ENCODE data around the gene B3GNT5.
"Not testable (repeated sequence)": the region's sequence is repeated elsewhere in the genome, so short reads cannot be mapped to it uniquely, and the experiment has no call there.

The B3GNT5 gene

DNA sequence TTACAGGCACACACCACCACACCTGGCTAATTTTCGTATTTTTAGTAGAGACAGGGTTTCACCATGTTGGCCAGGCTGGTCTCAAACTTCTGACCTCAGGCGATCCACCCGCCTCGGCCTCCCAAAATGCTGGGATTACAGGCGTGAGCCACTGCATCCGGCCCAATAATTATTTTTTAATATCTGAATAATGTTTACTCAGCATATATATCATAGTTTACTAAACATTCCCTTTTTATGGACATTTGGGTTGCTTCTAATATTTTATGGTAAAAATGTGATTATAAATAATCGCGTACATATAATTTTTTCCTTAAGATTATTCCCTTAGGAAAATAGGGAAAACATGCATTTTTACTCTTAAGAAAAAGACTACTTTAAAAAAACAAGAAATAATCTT lies 22.8 kb upstream of the B3GNT5 start:
- not testable (repeated sequence) for DNase-seq (ENCODE audit: low read depth, low spot score)

DNA sequence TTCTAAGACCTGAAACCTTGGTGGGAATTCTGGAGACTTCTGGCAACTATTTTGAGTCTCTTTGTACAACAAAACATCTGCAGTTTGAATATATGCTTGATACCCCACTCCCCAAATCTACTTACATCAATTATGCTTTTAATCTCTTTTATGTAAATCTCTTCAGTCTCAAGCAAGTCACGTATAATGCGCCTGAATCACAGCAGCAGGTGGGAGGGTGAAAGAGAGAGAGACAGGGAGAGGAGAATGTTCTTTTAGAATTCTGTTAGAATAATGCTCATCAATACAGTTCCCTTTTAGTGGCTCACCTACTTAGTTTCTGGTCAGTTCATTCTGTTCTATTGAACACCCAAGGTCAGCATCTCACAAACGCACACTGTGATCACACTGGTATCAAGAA lies 22.2 kb upstream of the B3GNT5 start:
- DNase-seq (ENCODE audit: low read depth, low spot score): no peak

DNA sequence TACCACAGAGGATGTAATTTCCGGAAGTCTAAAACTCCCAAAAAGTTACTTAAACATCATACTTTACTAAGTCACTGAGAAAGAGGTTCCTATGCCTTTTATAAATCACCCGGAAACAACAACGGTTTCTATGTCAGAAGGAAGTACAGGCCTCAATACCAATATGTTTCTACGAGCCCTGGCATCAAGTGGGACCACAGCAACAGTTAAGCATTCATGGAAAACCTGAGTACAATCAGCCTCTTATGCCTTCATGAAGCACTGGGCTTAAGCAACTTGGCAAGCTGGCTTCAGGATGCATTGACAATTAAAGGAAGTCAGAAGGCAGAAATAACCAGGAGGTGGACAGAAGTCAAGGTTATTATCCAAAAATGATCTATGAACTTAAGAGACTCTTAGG lies 19.1 kb upstream of the B3GNT5 start:
- no peak for DNase-seq (ENCODE audit: low read depth, low spot score)

DNA sequence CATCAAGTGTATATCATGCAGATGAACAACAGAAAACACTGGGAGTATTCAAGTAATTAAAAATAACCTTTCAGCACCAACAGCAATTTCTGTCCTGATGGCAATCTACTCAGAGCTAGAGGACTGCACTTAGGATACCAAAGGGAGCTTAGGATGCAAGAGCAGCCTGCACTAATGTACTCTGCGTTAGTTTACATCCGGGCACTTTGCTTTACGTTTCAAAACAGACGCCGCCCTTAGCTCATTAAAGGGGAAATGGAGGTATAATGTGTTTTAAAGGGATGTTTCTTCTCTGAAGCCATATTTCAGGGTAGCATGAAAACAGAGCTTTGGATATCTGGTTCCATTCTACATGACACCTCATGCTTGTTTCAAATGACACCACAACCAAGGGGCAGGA lies 14.0 kb upstream of the B3GNT5 start:
- no peak for DNase-seq (ENCODE audit: low read depth, low spot score)

DNA sequence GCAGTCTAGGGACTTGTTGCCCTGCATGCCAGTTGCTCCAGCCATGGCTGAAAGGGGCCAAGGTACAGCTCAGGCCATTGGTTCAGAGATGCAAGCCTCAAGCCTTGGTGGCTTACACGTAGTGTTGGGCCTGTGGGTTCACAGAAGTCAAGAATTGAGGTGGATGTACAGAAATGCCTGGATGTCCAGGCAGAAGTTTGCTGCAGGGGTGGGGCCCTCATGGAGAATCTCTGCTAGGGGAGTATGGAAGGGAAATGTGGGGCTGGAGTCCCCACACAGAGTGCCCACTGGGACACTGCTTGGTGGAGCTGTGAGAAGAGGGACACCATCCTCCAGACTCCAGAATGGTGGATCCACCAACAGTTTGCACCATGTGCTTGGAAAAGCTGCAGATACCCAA lies 10.6 kb upstream of the B3GNT5 start:
- DNase-seq (ENCODE audit: low read depth, low spot score): no peak

DNA sequence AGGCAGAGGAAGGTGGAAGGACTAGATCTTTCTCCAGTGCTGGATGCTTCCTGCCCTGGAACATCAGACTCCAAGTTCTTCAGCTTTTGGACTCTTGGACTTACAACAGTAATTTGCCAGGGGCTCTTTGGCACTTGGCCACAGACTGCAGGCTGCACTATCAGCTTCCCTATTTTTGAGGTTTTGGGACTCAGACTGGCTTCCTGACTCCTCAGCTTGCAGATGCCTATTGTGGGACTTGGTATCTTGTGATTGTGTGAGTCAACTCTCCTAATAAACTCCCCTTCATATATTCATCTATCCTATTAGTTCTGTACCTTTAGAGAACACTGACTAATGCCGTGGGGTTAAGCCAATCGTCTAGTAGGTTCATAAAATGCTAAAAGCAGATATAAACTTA lies 8.8 kb upstream of the B3GNT5 start:
- no peak for DNase-seq (ENCODE audit: low read depth, low spot score)

DNA sequence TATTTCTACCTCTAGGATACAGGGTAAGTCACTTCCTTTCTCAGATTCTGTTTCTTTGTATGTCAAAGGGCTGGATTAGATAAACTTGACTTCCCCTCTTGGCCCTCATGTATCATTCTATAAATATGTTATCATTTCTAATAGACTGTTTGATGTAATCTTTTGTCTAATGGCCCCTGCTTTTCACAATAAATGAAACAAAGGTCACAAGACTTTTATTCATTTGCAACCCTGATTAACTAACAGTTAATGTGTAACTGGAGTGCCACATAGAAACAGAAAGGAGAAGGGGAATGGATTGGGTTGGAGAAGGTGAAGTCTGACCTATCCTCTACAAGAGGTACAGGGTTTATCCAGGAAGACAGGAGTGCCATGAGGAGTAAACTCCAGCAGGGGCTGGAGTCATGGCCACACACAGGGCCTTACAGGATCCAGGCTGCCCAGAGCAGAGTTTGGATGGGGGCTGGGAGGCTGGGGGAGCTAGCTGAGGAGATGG lies 8.0 kb upstream of the B3GNT5 start:
- no peak for DNase-seq (ENCODE audit: low read depth, low spot score)

DNA sequence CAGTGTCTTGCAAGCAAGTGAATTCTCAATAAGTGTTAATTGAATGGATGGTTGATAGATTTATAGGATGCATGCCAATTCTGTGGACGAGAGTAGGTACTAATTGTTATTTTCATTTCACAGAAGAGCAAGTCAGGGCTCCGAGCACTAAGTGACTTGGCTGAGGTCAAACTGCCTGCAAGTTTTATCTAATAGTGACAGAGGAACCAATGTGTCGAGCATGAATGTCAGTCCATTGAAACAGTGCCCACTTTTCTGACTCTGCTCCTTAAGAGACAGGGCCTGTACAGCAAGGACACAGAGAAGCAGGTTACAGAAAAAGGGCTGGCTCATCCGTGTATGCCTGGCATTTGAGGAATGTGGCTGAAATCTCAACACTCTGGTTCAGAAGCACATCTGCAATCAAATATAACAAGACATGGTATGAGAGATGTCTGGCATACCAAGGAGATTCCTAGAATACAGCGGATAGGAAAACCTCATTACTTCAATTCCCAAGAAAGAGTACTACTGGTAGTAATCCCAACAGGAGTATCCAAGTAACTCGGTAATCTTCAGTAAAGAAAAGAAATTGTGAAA lies 6.0 kb upstream of the B3GNT5 start:
- peak; percentile 40 for DNase-seq (ENCODE audit: low read depth, low spot score)

DNA sequence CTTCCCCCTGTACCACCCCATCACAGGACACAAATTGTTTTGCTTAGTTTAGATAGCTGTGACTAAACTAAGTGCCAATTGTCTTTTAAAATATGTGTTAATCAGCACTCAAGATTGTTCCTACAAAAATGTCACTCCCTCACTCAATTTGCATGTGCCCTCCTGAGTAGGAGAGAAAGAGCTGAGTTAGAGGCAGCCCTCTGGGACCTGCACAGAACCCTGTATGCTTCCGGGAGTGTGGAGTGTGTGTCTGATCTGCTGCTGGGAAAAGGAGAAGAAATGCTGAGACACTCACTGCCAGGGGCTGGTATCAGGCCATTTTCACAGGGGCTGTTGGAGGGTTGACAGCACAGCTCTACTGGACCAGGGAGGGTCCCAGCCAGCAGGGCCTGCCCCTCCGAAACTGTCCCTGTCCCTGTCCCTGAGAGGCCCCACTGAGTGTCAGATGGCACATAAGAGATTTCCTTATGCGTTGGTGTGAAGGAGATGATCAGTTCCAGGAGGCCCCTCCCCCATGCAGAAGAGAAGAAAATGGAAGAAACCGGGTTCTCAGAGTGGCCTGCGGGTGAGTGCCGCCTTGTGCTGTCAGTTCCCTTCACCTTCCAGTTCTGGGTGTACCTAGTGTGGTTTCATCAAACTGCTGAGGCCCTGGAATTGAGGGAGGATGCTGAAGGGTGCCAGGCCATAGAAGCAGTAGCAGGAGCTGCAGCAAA lies 3.9 kb upstream of the B3GNT5 start:
- no peak for DNase-seq (ENCODE audit: low read depth, low spot score)

DNA sequence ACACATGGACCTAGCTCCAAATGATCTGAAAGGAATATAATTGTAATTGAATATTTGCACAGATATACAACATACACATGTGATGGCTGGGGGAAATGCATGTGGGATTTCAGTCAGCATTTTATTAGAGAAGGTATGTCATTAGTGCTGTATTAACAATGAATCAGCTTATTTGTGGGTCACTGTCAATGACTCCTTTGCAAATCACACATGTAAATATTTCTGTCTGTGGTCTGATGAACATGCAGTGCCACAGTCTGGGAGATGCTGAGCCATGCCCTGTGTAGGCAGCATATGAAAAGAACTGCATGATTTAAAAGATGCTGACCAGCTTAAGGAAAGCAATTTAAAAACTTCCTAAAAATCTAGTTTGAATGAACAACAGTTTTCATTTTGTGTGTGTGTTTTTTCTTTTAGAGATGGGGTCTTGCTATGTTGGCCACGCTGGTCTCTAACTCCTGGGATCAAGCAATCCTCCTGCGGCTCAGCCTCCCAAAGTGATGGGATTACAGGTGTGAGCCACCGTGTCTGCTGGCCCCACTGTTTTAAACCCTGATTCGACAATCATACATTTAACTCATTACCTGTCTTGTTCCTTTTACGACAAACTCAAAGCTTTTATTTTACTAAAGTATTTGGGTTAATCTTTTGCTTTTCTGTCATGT lies 803 bp upstream of the B3GNT5 start:
- DNase-seq (ENCODE audit: low read depth, low spot score): no peak

DNA sequence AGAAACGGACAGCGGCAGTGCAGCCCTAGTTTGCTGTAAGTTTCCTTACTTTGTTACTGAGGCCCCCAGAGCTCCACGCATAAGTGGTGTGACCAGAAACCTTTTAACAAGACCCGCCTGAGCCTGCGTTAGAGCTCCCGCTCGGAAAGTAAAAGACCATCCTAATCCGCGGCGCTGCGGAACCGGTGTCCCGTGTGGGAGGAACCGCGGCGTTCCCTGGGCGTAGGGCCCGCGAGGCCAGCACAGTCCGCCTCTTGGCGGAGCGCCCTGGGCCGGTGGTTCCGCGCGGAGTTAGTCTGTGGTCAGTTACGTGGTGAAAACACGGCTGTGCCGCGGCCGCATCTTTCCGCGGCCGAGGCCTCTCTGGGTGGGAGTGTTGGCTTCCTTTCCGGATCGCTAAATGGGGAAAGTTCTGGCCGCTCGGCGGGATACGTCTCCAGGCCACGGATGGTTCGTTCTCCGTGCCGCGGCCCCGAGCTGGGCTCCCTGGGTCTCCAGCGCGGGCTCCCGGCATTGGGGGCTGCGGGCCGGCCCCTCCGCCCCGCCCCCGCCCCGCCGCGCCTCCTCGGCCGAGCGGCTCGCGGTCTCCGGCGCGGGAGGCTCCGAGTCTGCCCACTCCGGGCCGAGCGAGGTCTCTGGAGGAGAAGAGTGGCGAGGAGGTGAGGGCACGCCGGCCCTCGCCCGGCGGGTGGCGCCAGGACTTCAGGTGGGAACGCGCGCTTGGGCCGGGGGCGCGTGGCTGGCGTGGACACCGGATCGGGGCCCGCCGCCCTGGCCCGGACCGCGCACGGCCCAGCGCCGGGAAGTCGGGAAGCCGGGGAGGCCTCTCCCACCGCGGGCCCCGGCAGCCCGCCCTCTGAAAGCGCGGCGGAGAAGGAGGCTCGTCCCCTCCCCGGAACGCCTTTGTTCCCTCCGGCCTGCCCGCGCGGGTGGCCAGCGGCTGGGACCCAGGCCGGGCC lies 754 bp downstream of the B3GNT5 start:
- DNase-seq (ENCODE audit: low read depth, low spot score): peak; percentile 62

DNA sequence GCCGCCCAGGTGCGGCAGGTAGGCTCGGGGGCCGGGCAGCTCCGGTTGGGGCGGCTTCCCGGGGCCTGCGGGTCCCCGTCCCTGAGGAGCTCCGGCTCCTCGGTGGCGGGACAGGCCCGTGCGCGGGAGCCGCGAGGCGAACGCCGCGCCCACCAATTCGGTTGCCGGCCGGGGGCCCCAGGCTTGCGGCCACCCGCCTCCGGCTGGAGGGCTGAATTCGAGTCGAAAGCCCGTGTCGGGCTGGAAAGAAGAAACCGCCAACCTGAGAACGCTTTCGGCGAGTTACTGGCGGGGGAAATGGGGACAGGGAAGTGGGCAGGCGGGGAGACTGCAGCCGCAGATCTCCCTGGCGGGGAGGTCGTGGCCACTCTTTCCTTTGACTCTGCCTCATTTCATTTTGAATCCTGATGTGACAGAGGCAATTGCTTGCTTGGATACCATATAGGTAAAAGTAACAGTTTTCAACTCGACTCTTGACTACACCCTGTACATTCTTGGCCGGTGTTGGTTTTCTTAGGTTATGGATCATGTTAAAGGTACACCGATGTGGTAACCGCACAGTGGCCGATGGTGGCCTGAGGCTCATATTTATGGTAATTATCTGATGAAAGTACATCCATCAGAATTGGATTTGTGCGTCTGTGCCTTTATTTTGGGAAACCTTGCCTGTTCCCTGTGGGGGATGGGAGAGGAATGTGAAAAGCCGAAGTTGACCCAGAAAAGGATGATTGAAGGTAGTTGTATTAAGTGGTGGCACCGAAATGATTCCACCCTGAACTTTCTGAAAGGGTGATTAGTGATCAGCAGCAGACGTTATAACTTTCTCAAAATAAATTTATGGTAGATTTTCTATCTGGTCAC lies 1.7 kb downstream of the B3GNT5 start:
- DNase-seq (ENCODE audit: low read depth, low spot score): peak; percentile 57

DNA sequence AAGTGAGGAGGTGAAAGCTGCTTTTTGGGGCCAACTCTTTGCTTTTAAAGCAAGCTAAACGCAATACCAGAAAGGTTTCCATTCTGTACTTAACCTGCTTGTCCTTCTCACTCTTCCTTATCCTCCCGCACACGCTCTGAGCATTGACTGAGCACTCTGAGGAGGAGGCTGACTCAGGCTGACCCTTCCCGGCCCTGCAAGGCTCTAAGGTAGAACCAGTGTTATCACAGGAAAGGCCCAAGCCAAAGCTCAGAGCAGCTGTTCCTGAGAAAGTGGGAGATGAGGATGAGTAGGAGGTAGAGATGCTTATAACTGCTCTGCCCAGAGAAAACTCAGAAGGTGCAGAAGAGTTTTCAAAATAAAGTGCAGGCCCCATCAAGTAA lies 2.3 kb downstream of the B3GNT5 start:
- peak; percentile 41 for DNase-seq (ENCODE audit: low read depth, low spot score)

DNA sequence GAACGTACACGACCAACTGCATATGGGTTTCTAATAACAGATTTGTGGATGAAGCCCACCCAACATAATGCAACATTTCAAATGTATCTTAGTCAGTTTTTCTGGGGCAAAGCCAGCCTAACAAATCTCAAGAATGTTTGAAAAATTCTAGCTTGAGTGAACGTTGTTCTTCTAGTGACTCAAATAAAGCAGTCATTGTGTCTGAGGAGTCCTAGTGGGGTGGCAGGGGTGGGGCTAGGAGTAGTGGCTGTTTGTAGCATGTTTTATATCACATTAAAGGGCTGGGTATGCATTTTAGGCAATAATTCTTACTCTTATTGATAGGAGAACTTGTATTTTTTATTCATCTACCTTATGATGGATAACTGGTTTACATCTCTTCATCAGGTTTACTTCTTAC lies 6.0 kb downstream of the B3GNT5 start:
- no peak for DNase-seq (ENCODE audit: low read depth, low spot score)

DNA sequence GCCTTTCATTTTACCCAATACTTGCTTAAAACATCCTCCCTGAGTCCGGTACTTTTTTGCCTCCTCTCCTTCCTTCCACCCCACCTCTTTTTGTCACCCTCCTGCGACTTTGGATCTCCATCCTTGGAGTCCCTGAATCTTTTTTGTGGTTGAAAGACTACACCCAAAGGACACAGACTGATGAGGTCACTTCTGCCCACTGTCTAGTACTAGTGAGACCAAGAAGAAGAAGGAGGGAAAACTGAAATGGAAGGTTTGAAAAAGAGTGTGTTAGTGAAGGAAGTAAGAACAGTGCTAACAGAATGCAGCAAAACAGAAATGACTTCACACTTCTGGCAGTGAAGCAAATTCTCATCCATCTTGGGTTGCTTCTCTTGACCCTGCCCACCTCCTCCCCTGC lies 6.6 kb downstream of the B3GNT5 start:
- DNase-seq (ENCODE audit: low read depth, low spot score): no peak

DNA sequence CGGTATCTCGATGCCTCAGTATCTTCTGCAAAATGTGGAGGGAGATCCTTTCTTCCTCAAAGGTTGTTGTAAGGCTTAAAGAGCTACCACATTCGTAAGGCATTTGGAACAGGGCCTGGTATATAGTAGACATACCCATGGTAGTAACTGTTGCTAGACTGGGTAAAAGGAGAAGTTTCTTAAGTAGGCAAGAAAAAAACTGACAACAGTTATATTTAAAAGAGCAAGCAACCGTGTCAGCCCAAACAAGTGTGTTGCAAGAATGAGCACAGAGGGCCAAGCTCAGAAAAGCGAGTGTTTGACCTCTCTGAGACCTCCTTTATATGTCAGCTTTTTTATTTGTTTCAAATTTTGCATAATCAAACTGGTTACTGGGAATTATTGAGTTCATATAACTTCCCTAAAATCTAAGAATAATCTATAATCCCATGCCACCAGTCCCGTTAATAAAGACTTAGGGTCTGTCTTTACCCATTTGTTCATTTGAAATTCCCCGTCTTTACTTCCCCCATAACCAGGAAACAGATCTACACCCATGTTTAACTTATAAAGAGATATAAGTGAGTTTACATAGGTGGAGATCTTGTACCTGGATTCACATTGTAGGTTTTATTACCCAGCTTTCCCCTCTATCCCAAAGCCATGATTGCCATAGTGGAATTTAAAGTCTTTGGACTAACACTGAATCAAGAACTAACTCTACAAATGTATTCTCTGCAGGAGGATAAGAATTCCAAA lies 7.3 kb downstream of the B3GNT5 start:
- no peak for DNase-seq (ENCODE audit: low read depth, low spot score)

DNA sequence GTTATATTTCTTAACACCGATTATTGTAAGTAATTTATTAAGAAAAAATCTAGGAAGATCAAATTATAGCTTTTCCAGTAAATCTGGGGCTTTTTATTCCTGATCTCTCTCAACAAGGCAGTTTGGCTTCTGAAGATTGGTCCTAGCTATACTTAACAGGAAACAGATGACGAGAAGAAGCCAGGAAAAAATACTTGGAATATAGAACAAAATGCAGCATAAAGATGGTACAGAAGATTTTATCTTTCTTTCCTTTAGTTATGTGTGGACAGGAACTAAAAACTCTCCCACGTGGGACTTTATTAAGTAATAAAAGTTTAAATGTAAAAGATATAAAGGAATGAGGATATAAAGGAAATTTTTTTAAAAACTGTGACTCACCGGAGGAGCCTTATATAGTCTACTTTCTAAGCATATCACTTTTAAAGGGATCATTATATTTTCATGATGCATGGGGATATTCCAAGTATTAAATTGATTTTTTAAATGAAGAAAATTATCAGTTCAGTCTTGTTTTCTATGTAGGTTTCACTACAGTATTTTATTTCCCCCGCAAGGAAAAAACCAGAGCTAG lies 8.2 kb downstream of the B3GNT5 start:
- DNase-seq (ENCODE audit: low read depth, low spot score): no peak

DNA sequence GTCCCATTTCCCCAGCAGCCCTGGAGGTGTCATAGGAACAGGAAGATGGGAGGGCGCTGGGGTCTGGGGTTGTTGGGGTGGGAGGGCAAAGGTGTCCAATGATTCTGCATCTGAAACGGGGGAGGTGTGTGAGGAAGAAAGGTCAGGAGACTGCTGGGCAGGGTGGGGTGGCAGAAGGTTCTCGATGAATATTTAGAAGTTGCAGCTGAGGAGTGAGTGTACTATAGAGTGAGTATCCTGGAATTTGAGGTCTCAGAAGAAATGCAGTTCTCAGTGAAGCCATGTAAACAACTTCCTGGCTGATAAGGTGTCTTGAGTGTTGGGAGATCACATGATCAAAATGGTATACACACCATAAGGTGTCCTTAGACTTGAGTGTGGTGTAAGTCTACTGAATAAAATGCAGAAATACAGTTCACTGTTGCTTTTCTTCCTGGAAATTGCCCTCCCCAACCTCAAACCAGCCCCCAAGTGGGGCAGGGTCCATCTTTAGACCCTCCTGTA lies 9.9 kb downstream of the B3GNT5 start:
- no peak for DNase-seq (ENCODE audit: low read depth, low spot score)

DNA sequence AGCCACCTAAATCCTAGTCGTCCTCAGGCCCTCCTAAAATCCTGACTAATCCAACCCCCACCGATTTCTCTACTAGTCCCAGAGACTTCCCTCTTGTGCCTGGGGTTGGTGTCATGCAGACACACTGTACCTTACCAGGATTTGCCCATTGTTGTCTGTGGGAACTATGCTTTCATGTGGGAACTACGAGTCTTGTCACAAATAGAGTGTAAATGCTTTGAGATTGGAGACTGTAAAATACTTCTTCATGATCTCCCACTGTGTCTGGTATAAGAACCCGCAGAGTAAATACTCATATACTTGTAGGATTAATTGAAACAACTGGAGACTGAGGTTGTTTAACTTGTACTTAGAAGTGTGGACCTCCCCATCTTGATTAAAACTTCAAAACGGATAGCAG lies 11.2 kb downstream of the B3GNT5 start:
- DNase-seq (ENCODE audit: low read depth, low spot score): no peak

DNA sequence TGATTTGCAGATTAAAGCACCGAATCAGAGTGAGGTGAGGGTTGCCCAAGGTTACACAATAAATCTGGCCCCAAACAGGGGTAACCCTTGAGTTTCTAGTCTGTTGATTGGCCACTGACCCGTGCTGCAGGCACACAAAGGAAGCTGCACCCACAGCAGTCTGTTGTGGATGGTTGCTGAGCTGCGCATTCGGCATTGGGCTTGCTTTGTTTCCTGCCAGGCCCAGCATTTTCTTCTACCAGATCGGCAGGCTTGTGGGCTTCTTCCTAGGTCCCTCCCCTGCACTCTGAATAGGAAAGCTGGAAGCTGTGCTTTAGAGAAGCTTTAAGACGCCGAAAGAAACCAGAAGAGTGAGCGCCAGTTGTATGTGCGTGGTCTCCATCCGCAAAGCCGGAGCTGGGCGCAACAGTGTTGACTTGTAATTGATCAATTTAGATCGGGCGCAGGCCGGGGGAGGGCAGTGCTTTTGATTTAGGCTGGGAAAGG lies 12.1 kb downstream of the B3GNT5 start:
- peak; percentile 77 for DNase-seq (ENCODE audit: low read depth, low spot score)
